Hepatocyte (in vitro differentiated cells): ENCODE data around the gene JAKMIP1. TPM values are rescaled to one million over a fixed set of nuclear protein-coding genes. Genes with fewer than 3 reads are reported as not detected.

Experiments used
- DNase-seq: peaks from one replicate; pipeline ENCODE4 v3.0.0-alpha.2; 2016; ENCODE audit warnings: low spot score
- H2AFZ ChIP-seq: fragments of 200-600 bp; sonication (generic); 2 replicates; pipeline ENCODE4 v1.6.0; 2016; ENCODE audit warnings: antibody characterized with exemption, mild to moderate bottlenecking
- H3K27ac ChIP-seq: fragments of 200-600 bp; sonication (generic); 2 replicates; pipeline ENCODE4 v1.5.1; 2016; ENCODE audit warnings: mild to moderate bottlenecking
- H3K27me3 ChIP-seq: fragments of 200-600 bp; sonication (generic); 2 replicates; pipeline ENCODE4 v1.6.1; 2016
- H3K36me3 ChIP-seq: fragments of 200-600 bp; sonication (generic); replicated peaks from 2 replicates; pipeline ENCODE4 v1.5.1; 2016; ENCODE audit warnings: low read depth; ENCODE audit not compliant: insufficient read depth
- H3K4me1 ChIP-seq: fragments of 200-600 bp; sonication (generic); 2 replicates; pipeline ENCODE4 v1.5.1; 2016; ENCODE audit warnings: mild to moderate bottlenecking, moderate library complexity; ENCODE audit not compliant: insufficient read depth
- H3K4me2 ChIP-seq: fragments of 200-600 bp; sonication (generic); 2 replicates; pipeline ENCODE4 v1.6.0; 2016
- H3K4me3 ChIP-seq: fragments of 200-600 bp; sonication (generic); 2 replicates; pipeline ENCODE4 v1.5.1; 2016; ENCODE audit warnings: mild to moderate bottlenecking
- H3K79me2 ChIP-seq: fragments of 200-600 bp; sonication (generic); 2 replicates; pipeline ENCODE4 v1.6.0; 2017; ENCODE audit warnings: mild to moderate bottlenecking
- H3K9me2 ChIP-seq: fragments of 200-600 bp; sonication (generic); replicated peaks from 2 replicates; pipeline ENCODE4 v1.6.0; 2017; ENCODE audit warnings: mild to moderate bottlenecking; ENCODE audit not compliant: insufficient read depth
- H3K9me3 ChIP-seq: fragments of 200-600 bp; sonication (generic); 2 replicates; pipeline ENCODE4 v1.5.1; 2016; ENCODE audit warnings: low read depth, mild to moderate bottlenecking
- H4K20me1 ChIP-seq: fragments of 200-600 bp; sonication (generic); 2 replicates; pipeline ENCODE4 v1.6.0; 2016; ENCODE audit warnings: mild to moderate bottlenecking; ENCODE audit not compliant: insufficient read depth, poor library complexity, severe bottlenecking
- CTCF ChIP-seq: fragments of 200-600 bp; sonication (generic); IDR thresholded peaks from 2 replicates; pipeline ENCODE4 v1.5.1; 2016; ENCODE audit warnings: antibody characterized with exemption, mild to moderate bottlenecking; ENCODE audit not compliant: poor library complexity
- EZH2 ChIP-seq: fragments of 200-600 bp; sonication (generic); IDR thresholded peaks from 2 replicates; pipeline ENCODE4 v1.6.1; 2016; ENCODE audit warnings: antibody characterized with exemption, mild to moderate bottlenecking, borderline replicate concordance
- EZH2phosphoT487 ChIP-seq: fragments of 200-600 bp; sonication (generic); IDR thresholded peaks from one replicate; pipeline ENCODE4 v1.6.1; 2018; ENCODE audit warnings: antibody characterized with exemption, mild to moderate bottlenecking, low read depth, moderate library complexity; ENCODE audit not compliant: unreplicated experiment, severe bottlenecking
- WGBS: methylation state at CpG from one replicate; pipeline ENCODE4 v1.1.6; 2016; ENCODE audit warnings: low lambda C conversion rate; ENCODE audit errors: missing lambda C conversion rate; 5-methylcytosine and 5-hydroxymethylcytosine counted together
- polyA plus RNA-seq: library from polyadenylated mRNA; unstranded; fragments of >200 nt; fragmentation: Nextera tagmentation; extraction: Ambion mirVana; gene quantifications from 2 replicates; pipeline ENCODE4 v1.2.1, GENCODE V29; 2016
- total RNA-seq: library from RNA; depleted of rRNA; stranded (reverse); fragments of >200 nt; gene quantifications from 2 replicates; pipeline ENCODE4 v1.2.3, GENCODE V29; 2014

Gene JAKMIP1
- total and polyA plus RNA-seq, 2 experiments from 2014 or later = not detected

- no peaks in the 10 kb centered on the region for H3K4me1 ChIP-seq
- no peak for TF ChIP-seq EZH2
- no peak for TF ChIP-seq EZH2phosphoT487
- TF ChIP-seq CTCF = no peak
- no peak overlapping the region for H3K4me3 ChIP-seq
- H3K4me2 ChIP-seq = no peak overlapping the region
- H3K9me3 ChIP-seq = no peaks in the 10 kb centered on the region
- no peaks in the 10 kb centered on the region for H3K9me2 ChIP-seq
- 72% methylated on average over 11 of the region's 11 CpGs for WGBS
- no peak overlapping the region for H3K27ac ChIP-seq
- H3K79me2 ChIP-seq = no peaks in the 10 kb centered on the region
- H2AFZ ChIP-seq = no peak overlapping the region
- DNase-seq = no peak
- H4K20me1 ChIP-seq = no peaks in the 10 kb centered on the region
- no peaks in the 10 kb centered on the region for H3K27me3 ChIP-seq
- no peaks in the 10 kb centered on the region for H3K36me3 ChIP-seq
These were observed 65.6 kb downstream of the JAKMIP1 start for GRCh38 chr4:6134612-6135220.

GRCh38 chr4:6132716-6133115 is 67.6 kb downstream of the JAKMIP1 start:
- no peaks in the 10 kb centered on the region for H4K20me1 ChIP-seq
- no peaks in the 10 kb centered on the region for H3K27me3 ChIP-seq

GRCh38 chr4:6128221-6128850 is 72.0 kb downstream of the JAKMIP1 start:
- no peaks in the 10 kb centered on the region for H3K27me3 ChIP-seq
- H3K4me3 ChIP-seq = no peak overlapping the region
- 64% methylated on average over 11 of the region's 11 CpGs for WGBS
- no peak for DNase-seq
- H3K27ac ChIP-seq = no peak overlapping the region
- H3K4me2 ChIP-seq = no peak overlapping the region
- no peaks in the 10 kb centered on the region for H3K9me3 ChIP-seq
- no peaks in the 10 kb centered on the region for H3K4me1 ChIP-seq
- H3K9me2 ChIP-seq = no peaks in the 10 kb centered on the region
- H3K36me3 ChIP-seq = no peaks in the 10 kb centered on the region
- H4K20me1 ChIP-seq = no peaks in the 10 kb centered on the region
- H3K79me2 ChIP-seq = no peaks in the 10 kb centered on the region
- no peak overlapping the region for H2AFZ ChIP-seq
- no peak for TF ChIP-seq EZH2phosphoT487
- no peak for TF ChIP-seq CTCF
- no peak for TF ChIP-seq EZH2

More at GRCh38 chr4:6132716-6133115, 67.6 kb downstream of the JAKMIP1 start:
- Histone ChIP-seq H3K79me2 (no peaks in the 10 kb centered on the region), H3K27ac (no peak overlapping the region), H3K9me2 (no peaks in the 10 kb centered on the region), H3K4me1 (no peaks in the 10 kb centered on the region), H3K36me3 (no peaks in the 10 kb centered on the region), H3K4me2 (no peak overlapping the region), H3K9me3 (no peaks in the 10 kb centered on the region), H2AFZ (no peak overlapping the region), H3K4me3 (no peak overlapping the region)
- 83% methylated on average over 2 of the region's 2 CpGs for WGBS
- TF ChIP-seq EZH2phosphoT487 (no peak), CTCF (no peak), EZH2 (no peak)
- DNase-seq = no peak
